ENCODE measurements around the gene CDH13. TPM values are rescaled to one million over a fixed set of nuclear protein-coding genes. Genes with fewer than 3 reads are reported as not detected.

The CDH13 gene
- total RNA-seq, 4 donors from 2014 or later: 3.4 to 14.8 (median 6.5) TPM

DNA sequence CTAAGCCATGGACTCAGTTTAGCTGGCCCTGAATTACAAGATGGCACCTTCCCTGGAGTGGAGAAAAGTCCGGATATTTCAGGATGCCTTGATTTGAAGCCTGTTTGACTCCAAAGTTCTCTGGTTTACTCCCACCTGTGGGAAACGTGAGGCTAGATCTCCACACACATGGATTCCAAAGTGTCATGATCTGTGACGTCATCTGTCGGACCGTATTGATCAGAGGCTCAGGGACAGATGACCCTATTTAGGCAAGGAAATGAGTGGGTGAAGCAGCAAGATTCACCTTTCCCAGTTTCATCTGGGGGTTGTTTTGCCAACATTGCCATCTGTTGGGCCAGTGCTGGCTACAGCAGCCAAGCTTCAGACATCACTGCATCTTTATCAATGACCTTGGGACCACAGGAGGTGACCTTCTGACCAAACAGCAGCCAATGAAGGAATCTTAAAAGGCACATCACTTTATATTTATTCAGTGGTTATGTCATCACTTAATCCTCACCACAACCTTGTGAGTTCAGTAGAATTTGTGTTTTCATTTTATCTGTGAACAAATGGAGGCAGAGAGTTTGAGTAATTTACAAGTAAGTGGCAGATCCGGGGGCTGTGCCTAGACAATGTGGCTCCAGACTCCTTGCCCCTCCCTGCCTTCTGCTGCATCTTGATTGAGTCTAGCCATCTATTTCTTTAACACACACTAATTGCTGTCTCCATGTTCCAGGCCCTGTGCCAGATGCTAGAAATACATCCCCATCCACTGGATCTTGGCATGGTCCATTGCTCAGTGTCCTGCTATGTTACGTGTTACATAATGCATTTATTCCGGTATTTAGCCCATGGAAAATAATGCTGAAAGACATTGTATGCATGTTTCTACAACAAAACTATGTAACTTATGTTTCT lies 1.5 kb upstream of the CDH13 start:
- DNase-seq: no peak
- no peak for TF ChIP-seq POLR2A (IDR thresholded peaks at IDR 0.05)
- TF ChIP-seq, protein P1, sequence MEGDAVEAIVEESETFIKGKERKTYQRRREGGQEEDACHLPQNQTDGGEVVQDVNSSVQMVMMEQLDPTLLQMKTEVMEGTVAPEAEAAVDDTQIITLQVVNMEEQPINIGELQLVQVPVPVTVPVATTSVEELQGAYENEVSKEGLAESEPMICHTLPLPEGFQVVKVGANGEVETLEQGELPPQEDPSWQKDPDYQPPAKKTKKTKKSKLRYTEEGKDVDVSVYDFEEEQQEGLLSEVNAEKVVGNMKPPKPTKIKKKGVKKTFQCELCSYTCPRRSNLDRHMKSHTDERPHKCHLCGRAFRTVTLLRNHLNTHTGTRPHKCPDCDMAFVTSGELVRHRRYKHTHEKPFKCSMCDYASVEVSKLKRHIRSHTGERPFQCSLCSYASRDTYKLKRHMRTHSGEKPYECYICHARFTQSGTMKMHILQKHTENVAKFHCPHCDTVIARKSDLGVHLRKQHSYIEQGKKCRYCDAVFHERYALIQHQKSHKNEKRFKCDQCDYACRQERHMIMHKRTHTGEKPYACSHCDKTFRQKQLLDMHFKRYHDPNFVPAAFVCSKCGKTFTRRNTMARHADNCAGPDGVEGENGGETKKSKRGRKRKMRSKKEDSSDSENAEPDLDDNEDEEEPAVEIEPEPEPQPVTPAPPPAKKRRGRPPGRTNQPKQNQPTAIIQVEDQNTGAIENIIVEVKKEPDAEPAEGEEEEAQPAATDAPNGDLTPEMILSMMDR (IDR thresholded peaks at IDR 0.05): no peak
- Histone ChIP-seq H3K4me1 (peaks cover 11 to 12% of the 10 kb centered on the region in 2 donors), H3K4me3 (replicated peaks in 1 of 3) (no peak overlapping the region), H3K27ac (no peak overlapping the region), H3K9me3 (no peaks in the 10 kb centered on the region), H3K27me3 (peaks cover 20% of the 10 kb centered on the region), H3K36me3 (no peaks in the 10 kb centered on the region)
- WGBS, 2 donors: 79 to 82% methylated on average over 8 of the region's 8 CpGs
- intact Hi-C loops (cut with DNase I): no loop called here

DNA sequence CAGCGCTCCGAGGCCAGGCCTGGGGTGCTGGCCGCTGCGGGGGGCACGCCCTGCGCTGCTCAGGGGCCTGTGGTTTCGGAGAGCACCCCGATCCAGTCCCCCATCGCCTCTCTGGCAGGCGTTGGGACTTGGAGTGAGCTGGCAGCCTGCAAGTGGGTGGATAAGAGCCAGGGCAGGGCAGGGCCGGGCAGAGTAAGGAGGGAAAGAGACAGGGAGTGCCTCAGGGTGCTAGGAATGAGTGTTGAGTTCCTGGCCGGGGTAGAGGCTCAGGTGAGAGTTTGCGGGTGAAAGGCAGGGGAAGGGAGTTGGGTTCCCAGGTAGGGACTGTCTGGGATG lies 1.3 kb downstream of the CDH13 start:
- intact Hi-C loops (cut with DNase I): no loop called here
- peak overlapping the region in 1 of 3 donors; percentile 34 for H3K4me3 ChIP-seq (replicated peaks in 1 of 3)
- 13 to 18% methylated on average over 8 to 13 of the region's 13 CpGs for WGBS, 2 donors
- peaks cover 11 to 12% of the 10 kb centered on the region in 2 donors for H3K4me1 ChIP-seq
- no peaks in the 10 kb centered on the region for H3K9me3 ChIP-seq
- peaks cover 20% of the 10 kb centered on the region for H3K27me3 ChIP-seq
- peak overlapping the region in 2 of 3 donors; percentile 26 to 49 for H3K27ac ChIP-seq
- peak in 1 of 2 donors; percentile 13 for DNase-seq
- TF ChIP-seq POLR2A (IDR thresholded peaks at IDR 0.05): no peak
- TF ChIP-seq, protein P1 (IDR thresholded peaks at IDR 0.05): no peak
- H3K36me3 ChIP-seq: no peaks in the 10 kb centered on the region

DNA sequence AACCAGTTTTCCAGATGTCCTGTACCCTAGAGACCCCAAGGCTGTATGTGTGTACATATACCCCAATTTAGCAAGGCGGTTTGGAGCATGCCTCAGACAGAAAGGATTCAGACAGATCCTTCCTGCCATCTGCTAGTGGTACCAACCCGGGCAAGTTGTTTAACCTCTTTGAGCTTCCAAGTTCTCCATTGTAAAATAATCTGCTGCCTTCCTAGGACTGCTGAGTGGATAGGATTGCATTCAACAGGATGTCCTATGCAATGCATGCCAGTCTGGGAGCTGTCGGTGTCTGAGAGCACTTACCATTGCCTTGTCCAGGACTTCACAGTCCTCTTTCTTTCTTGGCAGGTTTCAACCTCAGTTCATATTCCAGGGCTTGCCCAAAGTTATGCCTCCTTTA lies 1.9 kb downstream of the CDH13 start:
- DNase-seq: no peak
- Histone ChIP-seq H3K27me3 (peaks cover 20% of the 10 kb centered on the region), H3K27ac (no peak overlapping the region)

GRCh38 chr16:82629441-82630027 lies 2.8 kb downstream of the CDH13 start:
- Histone ChIP-seq H3K4me1 (peaks cover 11 to 12% of the 10 kb centered on the region in 2 donors), H3K27ac (no peak overlapping the region), H3K27me3 (peaks cover 20% of the 10 kb centered on the region), H3K36me3 (no peaks in the 10 kb centered on the region), H3K9me3 (no peaks in the 10 kb centered on the region), H3K4me3 (replicated peaks in 1 of 3) (no peak overlapping the region)
- WGBS, 2 donors: 43 to 64% methylated on average over 8 of the region's 8 CpGs
- intact Hi-C loops (cut with DNase I): no loop called here
- DNase-seq: no peak
- no peak for TF ChIP-seq POLR2A (IDR thresholded peaks at IDR 0.05)
- TF ChIP-seq, protein P1 (IDR thresholded peaks at IDR 0.05): no peak

More for the DNA sequence above, 1.9 kb downstream of the CDH13 start:
- Histone ChIP-seq H3K9me3 (no peaks in the 10 kb centered on the region), H3K4me3 (replicated peaks in 1 of 3) (no peak overlapping the region), H3K36me3 (no peaks in the 10 kb centered on the region), H3K4me1 (peaks cover 11 to 12% of the 10 kb centered on the region in 2 donors)
- WGBS, 2 donors: 62 to 77% methylated on average over 3 of the region's 3 CpGs
- intact Hi-C loops (cut with DNase I): no loop called here
- TF ChIP-seq POLR2A (IDR thresholded peaks at IDR 0.05): no peak
- TF ChIP-seq, protein P1 (IDR thresholded peaks at IDR 0.05): no peak

DNA sequence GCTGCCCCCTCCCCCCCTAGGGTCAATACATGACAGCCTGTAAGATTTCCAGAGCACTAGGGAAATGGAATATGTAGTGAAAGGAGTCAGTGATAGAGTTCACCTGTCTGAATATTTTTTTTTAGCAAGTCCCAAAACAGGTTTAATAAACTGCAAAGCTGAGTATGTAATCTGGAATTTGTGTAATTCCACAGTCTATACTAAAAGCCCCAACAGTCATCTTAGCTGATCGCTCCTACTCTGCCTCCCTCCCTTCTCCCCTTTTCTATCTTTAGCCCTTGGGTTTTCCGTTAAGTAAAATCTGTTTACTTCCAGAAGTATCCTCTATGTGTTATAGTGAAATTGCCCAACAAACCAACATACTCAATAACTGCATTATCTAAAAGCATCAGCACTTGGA lies 3.5 kb downstream of the CDH13 start:
- no peak for DNase-seq
- Histone ChIP-seq H3K9me3 (no peaks in the 10 kb centered on the region), H3K4me3 (replicated peaks in 1 of 3) (no peak overlapping the region), H3K36me3 (no peaks in the 10 kb centered on the region), H3K27me3 (peaks cover 20% of the 10 kb centered on the region), H3K27ac (no peak overlapping the region), H3K4me1 (peaks cover 11 to 12% of the 10 kb centered on the region in 2 donors)
- TF ChIP-seq POLR2A (IDR thresholded peaks at IDR 0.05): no peak
- TF ChIP-seq, protein P1 (IDR thresholded peaks at IDR 0.05): no peak
- intact Hi-C loops (cut with DNase I): no loop called here
- WGBS, 2 donors: 64 to 69% methylated on average over 2 of the region's 2 CpGs

All from thyroid gland (tissue), 4 donors.